Stimulated activated CD4-positive, alpha-beta T cell treated with anti-CD3 and anti-CD28 coated beads, Interleukin-2, amount 100 ng/mL, for 48 hours (primary cell): ENCODE data around the gene MRPS9.

Experiments used
- DNase-seq, 2 donors: peaks; one replicate each; pipeline ENCODE4 v3.0.0-alpha.2; 2020

The MRPS9 gene

GRCh38 chr2:105037572-105038382, at the start of gene MRPS9:
Gene MRPS9, plus strand, starts transcription at chr2:105038069. Its CDS starts 24 bp downstream, at chr2:105038093.
- peak; percentile 93 to 94 for DNase-seq

- DNase-seq = no peak
Observed at GRCh38 chr2:105005181-105005951, 32.5 kb upstream of the MRPS9 start.

- DNase-seq = no peak
Observed at GRCh38 chr2:105007367-105007766, 30.5 kb upstream of the MRPS9 start.

GRCh38 chr2:105032476-105032875, 5.4 kb upstream of the MRPS9 start:
- DNase-seq = no peak

- no peak for DNase-seq
Observed at GRCh38 chr2:105034170-105034569, 3.7 kb upstream of the MRPS9 start.

GRCh38 chr2:105038383-105039061, 653 bp downstream of the MRPS9 start:
- DNase-seq = no peak

- DNase-seq = no peak
Observed at GRCh38 chr2:105039559-105039958, 1.7 kb downstream of the MRPS9 start.

- no peak for DNase-seq
Observed at GRCh38 chr2:105042189-105042588, 4.3 kb downstream of the MRPS9 start.

GRCh38 chr2:105052773-105053172, 14.9 kb downstream of the MRPS9 start:
- DNase-seq = no peak

GRCh38 chr2:105055613-105056012, 17.7 kb downstream of the MRPS9 start:
- DNase-seq = no peak

- DNase-seq = no peak
Observed at GRCh38 chr2:105056245-105056644, 18.4 kb downstream of the MRPS9 start.

- DNase-seq = no peak
Observed at GRCh38 chr2:105057005-105057404, 19.1 kb downstream of the MRPS9 start.

GRCh38 chr2:105061560-105061959, 23.7 kb downstream of the MRPS9 start:
- DNase-seq = no peak

- DNase-seq = no peak
Observed at GRCh38 chr2:105062158-105062557, 24.3 kb downstream of the MRPS9 start.

GRCh38 chr2:105068387-105068786, 30.5 kb downstream of the MRPS9 start:
- no peak for DNase-seq

GRCh38 chr2:105068875-105069274, 31.0 kb downstream of the MRPS9 start:
- DNase-seq = no peak

GRCh38 chr2:105070010-105070865, 32.4 kb downstream of the MRPS9 start:
- DNase-seq = no peak

GRCh38 chr2:105071379-105071778, 33.5 kb downstream of the MRPS9 start:
- DNase-seq = no peak

GRCh38 chr2:105072039-105072438, 34.2 kb downstream of the MRPS9 start:
- no peak for DNase-seq

- no peak for DNase-seq
Observed at GRCh38 chr2:105073591-105073990, 35.7 kb downstream of the MRPS9 start.

GRCh38 chr2:105076121-105076520, 38.3 kb downstream of the MRPS9 start:
- DNase-seq = no peak

- no peak for DNase-seq
Observed at GRCh38 chr2:105078906-105079495, 41.1 kb downstream of the MRPS9 start.
